ENCODE results near the gene GLS.

Gene GLS

DNA sequence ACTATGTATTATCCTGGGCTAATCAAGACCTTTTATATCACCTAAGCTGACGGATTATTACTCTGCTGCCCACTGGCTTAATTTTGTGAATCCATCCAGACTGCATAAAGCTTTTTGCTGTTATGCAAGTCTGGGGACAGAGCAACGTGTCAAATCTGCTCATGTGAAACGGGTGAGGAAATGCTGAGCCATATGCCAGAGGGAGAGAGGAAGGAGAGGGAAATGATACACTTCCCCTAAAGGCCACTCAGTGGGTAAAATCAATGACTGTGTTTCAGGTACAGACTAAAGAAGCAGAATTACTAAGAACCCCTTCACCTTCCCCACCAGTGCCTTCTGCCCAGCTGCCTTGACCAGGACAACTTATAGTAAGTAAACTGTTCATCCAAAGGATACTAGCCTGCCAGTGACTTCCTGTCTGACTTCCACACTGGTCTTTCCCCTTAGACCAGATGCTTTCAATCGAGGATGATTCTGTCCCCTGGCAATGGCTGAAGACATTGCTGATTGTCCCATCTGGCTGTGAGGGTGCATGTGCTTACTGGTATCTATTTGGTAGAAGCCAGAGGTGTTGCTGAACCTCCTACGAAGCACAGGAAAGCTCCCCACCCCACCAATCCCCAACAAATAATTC, 90.4 kb downstream of the GLS start:
- no peak for DNase-seq (ENCODE audit: low read depth)
- TF ChIP-seq CTCF (IDR thresholded peaks at IDR 0.05; ENCODE audit: low read depth, low read length, missing control alignments) = no peak
- in situ Hi-C loops (cut with HindIII; ENCODE audit: low sequenced_read_pairs) = no loop called here
- no peak overlapping the region for H3K4me3 ChIP-seq (ENCODE audit: low read depth, low read length)

DNA sequence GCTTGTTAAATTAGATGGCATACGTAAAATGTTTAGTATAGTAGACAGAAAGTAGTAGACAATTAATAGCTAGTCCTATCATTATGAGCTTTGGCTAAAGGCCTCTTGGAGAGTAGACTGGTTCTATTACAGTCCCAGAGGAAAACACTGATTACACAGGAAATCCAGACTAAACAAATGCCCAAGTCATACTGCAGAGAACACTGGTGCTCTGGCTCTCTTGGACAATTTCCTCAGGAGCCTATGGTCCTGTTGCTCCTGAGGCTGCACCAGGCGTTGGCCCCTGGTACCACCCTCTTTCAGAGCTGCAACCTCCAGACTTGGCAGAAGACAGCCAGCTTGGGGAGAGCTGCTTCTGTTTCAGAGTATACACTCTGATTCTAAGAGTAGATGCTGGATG, 91.6 kb downstream of the GLS start:
- in situ Hi-C loops (cut with HindIII; ENCODE audit: low sequenced_read_pairs) = no loop called here
- no peak for TF ChIP-seq CTCF (IDR thresholded peaks at IDR 0.05; ENCODE audit: low read depth, low read length, missing control alignments)
- DNase-seq (ENCODE audit: low read depth) = no peak
- no peak overlapping the region for H3K4me3 ChIP-seq (ENCODE audit: low read depth, low read length)

DNA sequence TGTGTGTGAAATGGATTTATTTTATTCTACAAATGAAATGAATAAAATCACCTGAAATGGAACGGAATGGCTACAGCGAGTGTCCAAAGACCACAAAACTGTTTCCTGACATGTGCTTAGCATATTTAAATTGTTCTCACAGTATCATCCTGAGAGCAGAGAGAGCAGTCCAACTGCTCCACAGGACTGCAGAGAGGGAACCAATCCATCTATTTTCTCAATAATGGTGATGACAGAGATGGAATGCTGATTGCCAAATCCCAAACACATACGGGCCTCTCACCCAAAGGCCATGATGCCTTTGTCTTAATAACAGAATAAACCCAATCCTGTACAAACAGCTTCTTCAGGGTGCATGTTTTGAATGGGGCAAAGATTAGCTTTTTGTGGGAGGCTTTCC, 92.2 kb downstream of the GLS start:
- H3K4me3 ChIP-seq (ENCODE audit: low read depth, low read length) = no peak overlapping the region
- no peak for TF ChIP-seq CTCF (IDR thresholded peaks at IDR 0.05; ENCODE audit: low read depth, low read length, missing control alignments)
- no peak for DNase-seq (ENCODE audit: low read depth)
- in situ Hi-C loops (cut with HindIII; ENCODE audit: low sequenced_read_pairs) = no loop called here

DNA sequence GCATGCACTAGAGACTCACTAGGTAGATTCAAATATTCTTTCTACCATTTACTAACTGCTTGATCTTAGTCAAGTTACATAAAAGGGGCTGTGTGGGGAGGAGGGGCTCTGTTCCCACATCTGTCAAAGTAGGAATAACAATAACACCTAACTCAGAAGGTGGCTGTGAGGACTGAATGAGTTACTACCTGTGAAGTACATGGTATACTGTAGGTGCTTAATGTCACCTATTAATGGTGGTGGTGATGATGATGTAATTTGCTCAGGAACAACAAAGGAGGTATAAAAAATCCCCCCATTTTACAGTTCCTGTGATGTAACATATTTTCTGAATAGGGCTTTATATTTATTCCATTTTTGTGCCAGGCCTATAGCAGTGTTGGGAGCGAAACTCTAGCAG, 92.6 kb downstream of the GLS start:
- no peak for TF ChIP-seq CTCF (IDR thresholded peaks at IDR 0.05; ENCODE audit: low read depth, low read length, missing control alignments)
- no peak for DNase-seq (ENCODE audit: low read depth)
- no peak overlapping the region for H3K4me3 ChIP-seq (ENCODE audit: low read depth, low read length)
- in situ Hi-C loops (cut with HindIII; ENCODE audit: low sequenced_read_pairs) = no loop called here

DNA sequence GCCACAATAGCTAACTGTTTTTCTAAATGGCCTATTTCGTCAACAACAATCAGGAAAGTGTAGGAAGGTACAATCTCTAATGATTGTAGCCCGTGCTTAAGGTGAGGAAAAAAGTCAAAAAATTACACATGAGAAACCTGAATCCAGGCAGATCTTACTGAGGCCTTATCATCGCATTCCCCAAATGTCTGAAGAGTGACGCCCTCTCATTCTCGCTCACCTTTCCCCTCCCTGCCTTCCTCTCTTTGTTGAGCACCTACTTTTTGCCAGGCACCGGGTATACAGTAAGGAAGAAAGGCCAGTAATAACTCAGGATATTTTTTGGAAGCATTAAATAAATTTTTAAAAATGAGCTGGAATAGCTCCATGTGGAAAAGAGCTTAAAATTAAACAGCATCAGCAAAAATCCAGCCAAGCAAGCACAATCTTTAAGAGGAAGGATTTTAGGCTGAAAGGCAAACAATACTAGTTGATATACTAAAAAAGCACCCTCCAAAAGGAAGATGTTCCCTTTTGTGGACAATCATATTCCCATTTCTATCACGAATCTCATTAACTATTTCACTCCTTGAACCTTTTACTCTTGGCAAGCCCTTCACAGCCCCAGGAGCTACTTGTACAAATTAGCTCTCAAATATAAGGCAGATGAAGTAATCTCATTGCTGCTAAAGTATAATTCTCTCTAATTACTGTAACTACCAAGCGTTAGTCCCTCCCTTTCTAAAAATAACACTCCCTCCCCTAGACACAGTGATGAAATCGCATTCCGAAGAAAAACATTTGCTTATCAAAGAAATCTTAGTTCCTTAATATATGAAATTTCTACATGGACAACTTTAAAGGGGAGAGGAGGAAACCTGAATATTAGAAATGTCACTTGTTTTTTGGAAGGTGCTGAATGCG, 93.4 kb downstream of the GLS start:
- no peak for TF ChIP-seq CTCF (IDR thresholded peaks at IDR 0.05; ENCODE audit: low read depth, low read length, missing control alignments)
- DNase-seq (ENCODE audit: low read depth) = no peak
- in situ Hi-C loops (cut with HindIII; ENCODE audit: low sequenced_read_pairs) = no loop called here
- no peak overlapping the region for H3K4me3 ChIP-seq (ENCODE audit: low read depth, low read length)

DNA sequence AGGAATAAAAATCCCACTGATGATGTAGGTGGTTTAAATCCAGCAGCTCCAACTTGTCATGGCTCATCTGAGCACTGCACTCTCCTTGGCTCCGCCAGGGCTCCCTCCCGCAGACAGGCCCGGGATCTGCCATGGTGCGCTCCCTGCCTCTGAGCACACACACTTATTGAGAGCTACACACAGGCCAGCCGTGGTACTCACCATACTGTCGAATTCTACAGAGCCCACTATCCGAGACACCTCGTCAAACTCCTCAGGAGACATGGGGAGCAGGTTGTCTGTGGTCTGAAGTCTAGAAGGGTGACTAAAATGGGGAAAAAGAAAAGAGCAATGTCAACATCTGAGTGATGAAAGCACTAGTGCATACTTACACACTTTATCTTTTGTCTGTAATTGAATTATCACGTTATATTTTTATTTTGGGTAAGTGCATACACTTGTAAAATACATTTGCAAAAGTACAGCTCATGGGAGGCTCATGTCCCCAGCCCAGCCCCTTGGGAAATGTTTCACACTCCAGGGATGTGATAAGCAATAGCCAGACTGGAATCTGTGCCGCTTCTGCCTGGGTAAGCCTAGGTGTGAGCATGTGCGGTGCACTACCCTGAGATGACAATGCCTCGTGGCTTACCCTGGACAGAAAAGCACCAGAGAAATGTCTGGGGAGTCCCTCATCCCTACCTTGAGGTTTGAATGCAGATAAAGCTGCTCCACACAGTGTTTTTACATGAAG, 94.2 kb downstream of the GLS start:
- H3K4me3 ChIP-seq (ENCODE audit: low read depth, low read length) = no peak overlapping the region
- TF ChIP-seq CTCF (IDR thresholded peaks at IDR 0.05; ENCODE audit: low read depth, low read length, missing control alignments) = no peak
- no peak for DNase-seq (ENCODE audit: low read depth)
- in situ Hi-C loops (cut with HindIII; ENCODE audit: low sequenced_read_pairs) = no loop called here
